ENCODE results near the gene EFNB2.

The EFNB2 gene

GRCh38 chr13:106523576-106523975, 11.9 kb downstream of the EFNB2 start:
- no peak for DNase-seq

- no peak for DNase-seq
Observed at GRCh38 chr13:106522898-106523525, 12.4 kb downstream of the EFNB2 start.

- DNase-seq, result no peak
Observed at GRCh38 chr13:106522112-106522705, 13.3 kb downstream of the EFNB2 start.

- DNase-seq, result no peak
Observed at GRCh38 chr13:106521095-106521799, 14.2 kb downstream of the EFNB2 start.

- no peak for DNase-seq
Observed at GRCh38 chr13:106520251-106521054, 15.0 kb downstream of the EFNB2 start.

- DNase-seq, result no peak
Observed at GRCh38 chr13:106518512-106518911, 16.9 kb downstream of the EFNB2 start.

- DNase-seq, result no peak
Observed at GRCh38 chr13:106517109-106517847, 18.2 kb downstream of the EFNB2 start.

- no peak for DNase-seq
Observed at GRCh38 chr13:106515635-106516254, 19.7 kb downstream of the EFNB2 start.

GRCh38 chr13:106514928-106515634, 20.4 kb downstream of the EFNB2 start:
- no peak for DNase-seq

GRCh38 chr13:106513025-106513983, 22.2 kb downstream of the EFNB2 start:
- no peak for DNase-seq

GRCh38 chr13:106507560-106508274, 27.7 kb downstream of the EFNB2 start:
- no peak for DNase-seq

- no peak for DNase-seq
Observed at GRCh38 chr13:106506286-106506685, 29.2 kb downstream of the EFNB2 start.

GRCh38 chr13:106505732-106506131, 29.7 kb downstream of the EFNB2 start:
- DNase-seq, result no peak

GRCh38 chr13:106505295-106505694, 30.2 kb downstream of the EFNB2 start:
- no peak for DNase-seq

- DNase-seq, result no peak
Observed at GRCh38 chr13:106503730-106504453, 31.6 kb downstream of the EFNB2 start.

GRCh38 chr13:106503272-106503671, 32.2 kb downstream of the EFNB2 start:
- DNase-seq, result no peak

- DNase-seq, result no peak
Observed at GRCh38 chr13:106500445-106500844, 35.0 kb downstream of the EFNB2 start.

GRCh38 chr13:106499896-106500295, 35.6 kb downstream of the EFNB2 start:
- no peak for DNase-seq

- DNase-seq, result no peak
Observed at GRCh38 chr13:106499113-106499512, 36.3 kb downstream of the EFNB2 start.
